ENCODE data around the gene C11orf86.
"Not testable (repeated sequence)": the region's sequence is repeated elsewhere in the genome, so short reads cannot be mapped to it uniquely, and the experiment has no call there.

C11orf86 gene

GRCh38 chr11:66974724-66975404, at the start of gene C11orf86:
C11orf86 (plus strand) TSS chr11:66975304; CDS start chr11:66975363, 59 bp downstream.
- no peak for DNase-seq

GRCh38 chr11:66929753-66930152, 45.4 kb upstream of the C11orf86 start:
- DNase-seq = no peak

- DNase-seq = no peak
Observed at GRCh38 chr11:66932543-66932942, 42.6 kb upstream of the C11orf86 start.

- DNase-seq = no peak
Observed at GRCh38 chr11:66933531-66933930, 41.6 kb upstream of the C11orf86 start.

- no peak for DNase-seq
Observed at GRCh38 chr11:66934950-66935779, 39.9 kb upstream of the C11orf86 start.

GRCh38 chr11:66936311-66936711, 38.8 kb upstream of the C11orf86 start:
- DNase-seq = no peak

GRCh38 chr11:66937193-66937733, 37.8 kb upstream of the C11orf86 start:
- no peak for DNase-seq

GRCh38 chr11:66938582-66939135, 36.4 kb upstream of the C11orf86 start:
- no peak for DNase-seq

GRCh38 chr11:66950112-66950535, 25.0 kb upstream of the C11orf86 start:
- DNase-seq = no peak

- no peak for DNase-seq
Observed at GRCh38 chr11:66951135-66951534, 24.0 kb upstream of the C11orf86 start.

GRCh38 chr11:66951927-66952337, 23.2 kb upstream of the C11orf86 start:
- DNase-seq = peak; percentile 93

- DNase-seq = no peak
Observed at GRCh38 chr11:66953081-66953833, 21.8 kb upstream of the C11orf86 start.

- no peak for DNase-seq
Observed at GRCh38 chr11:66956689-66957290, 18.3 kb upstream of the C11orf86 start.

- no peak for DNase-seq
Observed at GRCh38 chr11:66957971-66958231, 17.2 kb upstream of the C11orf86 start.

GRCh38 chr11:66958232-66958955, 16.7 kb upstream of the C11orf86 start, which contains the start of gene PC:
PC (minus strand) TSS chr11:66958383; CDS start chr11:66872159, 86,224 bp downstream.
- peak; percentile 95 for DNase-seq

- DNase-seq = no peak
Observed at GRCh38 chr11:66958956-66959274, 16.2 kb upstream of the C11orf86 start.

- not testable (repeated sequence) for DNase-seq
Observed at GRCh38 chr11:66961691-66962213, 13.4 kb upstream of the C11orf86 start.

- no peak for DNase-seq
Observed at GRCh38 chr11:66962247-66962646, 12.9 kb upstream of the C11orf86 start.

- DNase-seq = no peak
Observed at GRCh38 chr11:66962801-66963200, 12.3 kb upstream of the C11orf86 start.

GRCh38 chr11:66964495-66964894, 10.6 kb upstream of the C11orf86 start:
- no peak for DNase-seq

- DNase-seq = no peak
Observed at GRCh38 chr11:66966351-66966750, 8.8 kb upstream of the C11orf86 start.
